Cardiac fibroblast (primary cell): ENCODE data around the gene COQ7.

Source experiments
- DNase-seq, 2 donors: peaks; one replicate each; pipeline versions ENCODE4 v3.0.0 to v3.0.0-alpha.2; 2010; ENCODE audit warnings: low read depth in 2 of 2
- H3K4me3 ChIP-seq, 2 donors: replicated peaks in 1 of 2; 1 replicate in 1 of 2; 2 replicates in 1 of 2; pipeline ENCODE4 v1.5.1; 2011; ENCODE audit warnings: low read depth in 2 of 2, low read length in 2 of 2, mild to moderate bottlenecking in 2 of 2, moderate library complexity in 1 of 2
- TF ChIP-seq, protein P1 (sequence below): IDR thresholded peaks from one replicate; pipeline ENCODE4 v1.5.1; 2011; ENCODE audit warnings: low read depth, mild to moderate bottlenecking, low read length, inconsistent platforms

COQ7 gene

DNA sequence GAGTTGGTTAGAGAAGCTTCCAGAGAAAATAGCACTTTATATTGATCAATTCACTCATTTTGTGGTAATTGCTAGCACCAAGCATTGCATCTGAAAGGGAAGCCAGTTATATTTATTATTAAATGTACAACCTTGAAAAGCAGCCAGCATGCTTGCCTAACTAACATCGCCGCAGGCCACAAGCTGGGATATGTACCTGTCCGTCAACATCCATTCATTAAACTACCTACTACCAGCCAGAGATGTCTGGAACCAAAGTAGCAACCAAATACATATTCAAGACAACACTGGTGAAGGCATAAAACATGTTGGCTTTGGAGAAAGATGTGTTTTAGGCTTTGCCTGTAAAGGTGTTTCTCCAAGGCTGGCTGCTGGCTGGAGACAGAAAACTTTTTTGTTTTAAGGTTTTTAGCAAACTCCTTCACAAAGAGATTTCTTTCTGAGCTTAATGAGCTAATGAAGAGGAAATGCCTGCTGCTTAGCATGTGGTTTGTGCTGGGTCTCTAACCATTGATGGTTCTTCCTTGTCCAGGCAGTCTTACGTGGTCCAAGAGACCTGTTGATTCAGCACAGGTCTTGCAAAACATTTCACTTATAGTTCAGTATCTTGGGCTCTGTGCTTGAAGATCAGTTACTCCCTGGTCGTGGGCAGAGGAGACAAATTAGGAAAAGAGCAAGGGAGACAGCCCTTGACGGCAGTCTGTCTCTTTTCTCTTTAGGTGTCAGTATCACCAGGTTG, 49.5 kb downstream of the COQ7 start:
- TF ChIP-seq, protein P1, sequence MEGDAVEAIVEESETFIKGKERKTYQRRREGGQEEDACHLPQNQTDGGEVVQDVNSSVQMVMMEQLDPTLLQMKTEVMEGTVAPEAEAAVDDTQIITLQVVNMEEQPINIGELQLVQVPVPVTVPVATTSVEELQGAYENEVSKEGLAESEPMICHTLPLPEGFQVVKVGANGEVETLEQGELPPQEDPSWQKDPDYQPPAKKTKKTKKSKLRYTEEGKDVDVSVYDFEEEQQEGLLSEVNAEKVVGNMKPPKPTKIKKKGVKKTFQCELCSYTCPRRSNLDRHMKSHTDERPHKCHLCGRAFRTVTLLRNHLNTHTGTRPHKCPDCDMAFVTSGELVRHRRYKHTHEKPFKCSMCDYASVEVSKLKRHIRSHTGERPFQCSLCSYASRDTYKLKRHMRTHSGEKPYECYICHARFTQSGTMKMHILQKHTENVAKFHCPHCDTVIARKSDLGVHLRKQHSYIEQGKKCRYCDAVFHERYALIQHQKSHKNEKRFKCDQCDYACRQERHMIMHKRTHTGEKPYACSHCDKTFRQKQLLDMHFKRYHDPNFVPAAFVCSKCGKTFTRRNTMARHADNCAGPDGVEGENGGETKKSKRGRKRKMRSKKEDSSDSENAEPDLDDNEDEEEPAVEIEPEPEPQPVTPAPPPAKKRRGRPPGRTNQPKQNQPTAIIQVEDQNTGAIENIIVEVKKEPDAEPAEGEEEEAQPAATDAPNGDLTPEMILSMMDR: no peak
- peak overlapping the region in 1 of 2 donors; percentile 16 for H3K4me3 ChIP-seq
- peak; percentile 30 to 52 for DNase-seq

DNA sequence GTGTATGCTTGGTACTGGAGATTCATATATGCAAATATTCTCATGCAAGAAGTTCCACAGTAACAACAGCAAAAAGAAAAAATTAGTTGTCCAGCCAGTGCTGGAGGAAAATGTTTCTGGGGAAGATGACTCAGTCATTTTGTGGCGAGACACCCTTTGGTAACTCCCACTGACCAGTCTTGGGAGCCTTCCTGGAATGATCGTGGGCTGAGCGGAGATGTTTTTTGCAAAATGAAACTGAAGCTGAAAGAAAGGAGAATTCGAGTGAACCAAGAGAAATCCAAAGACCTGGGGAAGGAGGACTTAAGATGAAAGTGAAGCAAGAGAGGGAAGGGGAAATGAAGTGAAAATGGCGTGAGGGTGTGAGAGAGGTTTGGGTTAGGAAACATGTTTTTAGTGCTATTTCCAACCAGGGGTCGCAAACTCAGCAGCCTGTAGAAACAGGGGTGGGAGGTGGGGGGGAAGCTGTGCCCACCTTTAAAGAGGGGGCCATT, 51.6 kb downstream of the COQ7 start:
- TF ChIP-seq, protein P1: no peak
- DNase-seq: peak; percentile 92 to 96
- H3K4me3 ChIP-seq: peak overlapping the region; percentile 47 to 53

DNA sequence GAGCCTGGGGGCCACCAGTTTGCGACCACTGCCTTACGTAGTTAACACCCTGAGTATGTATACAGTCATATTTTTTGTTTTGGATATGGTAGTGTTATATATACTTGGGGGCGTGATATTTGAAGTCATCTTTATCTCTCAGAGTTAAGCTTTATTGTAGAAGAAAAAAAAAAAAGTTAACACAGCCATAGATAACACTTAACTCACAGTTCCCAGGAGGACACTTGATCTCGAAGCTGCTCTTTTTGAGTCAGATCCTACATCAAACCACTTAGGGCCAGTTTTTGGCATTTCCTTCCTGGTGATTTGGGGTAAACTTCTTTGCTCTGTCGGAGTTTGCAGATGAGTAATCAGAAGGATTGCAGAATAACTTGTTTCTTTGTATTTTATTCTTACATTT, 52.1 kb downstream of the COQ7 start:
- TF ChIP-seq, protein P1: no peak
- H3K4me3 ChIP-seq: peak overlapping the region; percentile 47 to 53
- DNase-seq: peak; percentile 86 to 95

DNA sequence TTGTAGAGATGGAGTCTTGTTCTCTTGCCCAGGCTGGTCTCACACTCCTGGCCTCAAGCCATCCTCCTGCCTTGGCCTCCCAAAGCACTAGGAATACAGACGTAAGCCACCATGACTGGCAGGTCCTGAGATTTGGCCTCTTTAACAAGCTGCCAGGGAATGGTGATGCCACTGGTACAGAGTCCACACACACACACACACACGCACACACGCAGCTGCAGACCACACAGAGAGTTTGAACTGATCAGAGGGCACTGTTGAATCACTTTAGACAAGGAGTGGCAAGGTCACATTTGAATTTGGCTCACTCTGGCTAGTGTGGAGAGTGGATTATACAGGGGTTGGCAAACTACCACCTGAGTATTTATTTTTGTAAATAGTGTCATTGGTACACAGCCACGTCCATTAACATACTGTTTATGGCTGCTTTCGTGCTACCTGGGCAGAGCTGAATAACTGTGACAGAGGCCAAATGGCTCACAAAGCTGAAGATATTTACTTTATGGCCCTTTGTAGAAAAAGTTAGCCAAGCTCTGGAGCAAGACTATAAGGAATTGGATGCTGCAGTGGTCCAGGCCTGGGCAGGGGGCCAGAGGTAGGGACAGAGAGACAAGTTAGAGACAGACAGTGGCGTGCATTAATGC, 56.2 kb downstream of the COQ7 start:
- TF ChIP-seq, protein P1: no peak
- peak in 1 of 2 donors; percentile 19 for DNase-seq
- H3K4me3 ChIP-seq: no peak overlapping the region

DNA sequence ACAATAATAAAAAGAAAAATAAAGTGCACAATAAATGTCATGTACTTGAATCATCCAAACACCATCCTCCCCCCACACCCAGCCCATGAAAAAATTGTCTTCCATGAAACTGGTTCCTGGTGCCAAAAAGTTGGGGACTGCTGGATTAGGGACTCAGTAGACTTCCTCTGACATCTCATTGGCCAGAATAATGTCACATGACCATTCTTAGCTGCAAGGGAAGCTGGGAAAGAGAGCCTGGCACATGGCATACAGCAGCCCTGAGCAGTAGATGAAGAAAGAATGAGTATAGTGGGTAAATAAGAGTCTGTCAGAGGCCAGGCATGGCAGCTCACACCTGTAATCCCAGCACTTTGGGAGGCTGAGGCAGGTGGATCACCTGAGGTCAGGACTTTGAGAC, 58.9 kb downstream of the COQ7 start:
- TF ChIP-seq, protein P1: no peak
- no peak overlapping the region for H3K4me3 ChIP-seq
- no peak for DNase-seq

DNA sequence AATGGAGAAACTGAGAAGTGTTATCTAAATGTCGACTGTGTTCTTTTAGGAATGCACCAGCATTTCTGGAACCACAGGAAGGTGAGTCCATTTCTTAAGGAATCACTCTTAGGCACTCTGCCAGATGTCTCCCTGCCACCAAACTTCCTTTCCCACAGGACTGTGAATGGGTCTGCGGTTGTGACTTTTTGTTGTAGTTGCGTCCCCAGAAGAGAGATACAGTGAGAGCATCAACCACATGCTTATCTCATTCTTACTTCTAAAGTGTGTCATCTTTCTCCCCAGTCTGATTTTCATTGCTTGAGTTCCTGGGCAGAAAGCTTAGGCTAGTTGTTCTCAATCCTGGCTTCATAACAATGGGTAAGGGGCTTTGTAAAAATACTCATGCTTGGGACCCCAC, 59.8 kb downstream of the COQ7 start:
- no peak overlapping the region for H3K4me3 ChIP-seq
- DNase-seq: no peak
- TF ChIP-seq, protein P1: no peak
